ENCODE results near the gene GLT1D1.

- TF ChIP-seq POLR2A (IDR thresholded peaks at IDR 0.05; ENCODE audit: low read length) (no peak), GATA1 (IDR thresholded peaks at IDR 0.05; ENCODE audit: low read depth, low read length) (no peak)
These were observed 41.5 kb upstream of the GLT1D1 start for GRCh38 chr12:128811806-128812205.

All from erythroblast (primary cell).